ENCODE measurements around the gene ST6GALNAC5.

GRCh38 chr1:77068013-77068412, 200.7 kb downstream of the ST6GALNAC5 start:
- TF ChIP-seq CTCF (IDR thresholded peaks at IDR 0.05; ENCODE audit: insufficient read depth, low read length, poor library complexity, severe bottlenecking) (no peak), EZH2phosphoT487 (conservative IDR thresholded peaks at IDR 0.05; ENCODE audit: low read length) (no peak)

Measured in SU-DHL-6 (cell line).